Smooth muscle cell (in vitro differentiated cells): ENCODE results near the gene RBM38. TPM values are rescaled to one million over a fixed set of nuclear protein-coding genes. Genes with fewer than 3 reads are reported as not detected.

ENCODE experiments used
- DNase-seq: peaks from one replicate; lab custom pipeline; 2025; ENCODE audit not compliant: unreplicated experiment; lab: John Stamatoyannopoulos, UW
- H2AFZ ChIP-seq: fragments of 200-600 bp; sonication (generic); 2 replicates; pipeline ENCODE4 v1.6.0; 2016; ENCODE audit warnings: antibody characterized with exemption, low read depth, mild to moderate bottlenecking
- H3F3A ChIP-seq: fragments of 200-600 bp; sonication (generic); 2 replicates; pipeline ENCODE4 v1.6.0; 2017; ENCODE audit warnings: antibody characterized with exemption, low read depth
- H3K27ac ChIP-seq: fragments of 200-600 bp; sonication (generic); 2 replicates; pipeline ENCODE4 v1.5.1; 2016; ENCODE audit warnings: low read depth, mild to moderate bottlenecking
- H3K27me3 ChIP-seq: fragments of 200-600 bp; sonication (generic); 2 replicates; pipeline ENCODE4 v1.6.1; 2016; ENCODE audit warnings: low read depth, mild to moderate bottlenecking
- H3K36me3 ChIP-seq: fragments of 200-600 bp; sonication (generic); 2 replicates; pipeline ENCODE4 v1.5.1; 2016; ENCODE audit warnings: low read depth
- H3K4me1 ChIP-seq: fragments of 200-600 bp; sonication (generic); 2 replicates; pipeline ENCODE4 v1.5.1; 2016; ENCODE audit warnings: low read depth
- H3K4me2 ChIP-seq: fragments of 200-600 bp; sonication (generic); 2 replicates; pipeline ENCODE4 v1.6.0; 2016; ENCODE audit warnings: mild to moderate bottlenecking
- H3K4me3 ChIP-seq: fragments of 200-600 bp; sonication (generic); 2 replicates; pipeline ENCODE4 v1.5.1; 2016; ENCODE audit warnings: mild to moderate bottlenecking
- H3K79me2 ChIP-seq: fragments of 200-600 bp; sonication (generic); 2 replicates; pipeline ENCODE4 v1.6.0; 2016; ENCODE audit warnings: low read depth, mild to moderate bottlenecking
- H3K9ac ChIP-seq: fragments of 200-600 bp; sonication (generic); 2 replicates; pipeline ENCODE4 v1.6.0; 2016; ENCODE audit warnings: low read depth
- H3K9me3 ChIP-seq: fragments of 200-600 bp; sonication (generic); replicated peaks from 2 replicates; pipeline ENCODE4 v1.5.1; 2016; ENCODE audit warnings: low read depth
- H4K20me1 ChIP-seq: fragments of 200-600 bp; sonication (generic); 2 replicates; pipeline ENCODE4 v1.6.0; 2016; ENCODE audit warnings: low read depth
- CTCF ChIP-seq: fragments of 200-600 bp; sonication (generic); IDR thresholded peaks from 2 replicates; pipeline ENCODE4 v1.5.1; 2017; ENCODE audit warnings: borderline replicate concordance, mild to moderate bottlenecking, antibody characterized with exemption; ENCODE audit not compliant: insufficient read depth, poor library complexity, severe bottlenecking
- WGBS: methylation state at CpG from one replicate; pipeline ENCODE4 v1.1.7; 2016; ENCODE audit warnings: low lambda C conversion rate; 5-methylcytosine and 5-hydroxymethylcytosine counted together
- polyA plus RNA-seq: library from polyadenylated mRNA; unstranded; fragments of >200 nt; fragmentation: Nextera tagmentation; extraction: Ambion mirVana; gene quantifications from 2 replicates; pipeline ENCODE4 v1.2.1, GENCODE V29; 2016
- total RNA-seq: library from RNA; depleted of rRNA; stranded (reverse); fragments of >200 nt; gene quantifications from 2 replicates; pipeline ENCODE4 v1.2.3, GENCODE V29; 2014

Gene RBM38
- total and polyA plus RNA-seq, 2 experiments from 2014 or later = 12.0 to 12.7 TPM

- no peak for TF ChIP-seq CTCF
- Histone ChIP-seq H3K4me3 (no peak overlapping the region), H4K20me1 (no peaks in the 10 kb centered on the region), H3F3A (no peaks in the 10 kb centered on the region), H3K36me3 (no peaks in the 10 kb centered on the region), H3K27ac (no peak overlapping the region), H3K27me3 (no peaks in the 10 kb centered on the region), H3K9me3 (no peaks in the 10 kb centered on the region), H3K79me2 (no peaks in the 10 kb centered on the region), H3K4me1 (no peaks in the 10 kb centered on the region), H2AFZ (no peak overlapping the region), H3K4me2 (no peak overlapping the region), H3K9ac (no peak overlapping the region)
- DNase-seq = no peak
- WGBS = 86% methylated on average over 11 of the region's 11 CpGs
Observed at GRCh38 chr20:57415771-57416170, 24.6 kb downstream of the RBM38 start.

GRCh38 chr20:57416296-57417022 is 25.3 kb downstream of the RBM38 start:
- no peak for TF ChIP-seq CTCF
- WGBS = 92% methylated on average over 15 of the region's 15 CpGs

GRCh38 chr20:57417051-57417689 is 26.0 kb downstream of the RBM38 start:
- no peaks in the 10 kb centered on the region for H3K9me3 ChIP-seq
- H3K36me3 ChIP-seq = no peaks in the 10 kb centered on the region
- H3K4me1 ChIP-seq = no peaks in the 10 kb centered on the region
- 82% methylated on average over 5 of the region's 6 CpGs for WGBS
- no peak for TF ChIP-seq CTCF
- H3K79me2 ChIP-seq = no peaks in the 10 kb centered on the region
- H3K4me3 ChIP-seq = no peak overlapping the region
- H4K20me1 ChIP-seq = no peaks in the 10 kb centered on the region
- H3K4me2 ChIP-seq = no peak overlapping the region
- no peak overlapping the region for H2AFZ ChIP-seq
- H3F3A ChIP-seq = no peaks in the 10 kb centered on the region
- no peaks in the 10 kb centered on the region for H3K27me3 ChIP-seq
- DNase-seq = no peak
- H3K9ac ChIP-seq = no peak overlapping the region
- no peak overlapping the region for H3K27ac ChIP-seq

More at GRCh38 chr20:57416296-57417022, 25.3 kb downstream of the RBM38 start:
- Histone ChIP-seq H4K20me1 (no peaks in the 10 kb centered on the region), H2AFZ (no peak overlapping the region), H3F3A (no peaks in the 10 kb centered on the region), H3K4me2 (no peak overlapping the region), H3K27me3 (no peaks in the 10 kb centered on the region), H3K79me2 (no peaks in the 10 kb centered on the region), H3K36me3 (no peaks in the 10 kb centered on the region), H3K4me3 (no peak overlapping the region), H3K9ac (no peak overlapping the region), H3K4me1 (no peaks in the 10 kb centered on the region), H3K9me3 (no peaks in the 10 kb centered on the region), H3K27ac (no peak overlapping the region)
- no peak for DNase-seq
